Thyroid gland (tissue), 4 donors: Measurements from ENCODE around the gene USP34. TPM values are rescaled to one million over a fixed set of nuclear protein-coding genes. Genes with fewer than 3 reads are reported as not detected.

Experiments
- DNase-seq, 2 donors: peaks; one replicate each; pipeline ENCODE4 v3.0.0-alpha.2; 2019
- H3K27ac ChIP-seq, 3 donors: fragments of 200-600 bp; sonication (generic); 1 replicate in 2 of 3; 2 replicates in 1 of 3; pipeline ENCODE4 v1.5.1; 2016 to 2019; ENCODE audit warnings: mild to moderate bottlenecking in 1 of 3, moderate library complexity in 1 of 3
- H3K27me3 ChIP-seq: fragments of 200-600 bp; sonication (generic); one replicate; pipeline ENCODE4 v1.5.1; 2019
- H3K36me3 ChIP-seq, 2 donors: fragments of 200-600 bp; sonication (generic); one replicate each; pipeline ENCODE4 v1.5.1; 2016 to 2019
- H3K4me1 ChIP-seq, 2 donors: fragments of 200-600 bp; sonication (generic); one replicate each; pipeline ENCODE4 v1.5.1; 2017 to 2019
- H3K4me3 ChIP-seq, 3 donors: fragments of 200-600 bp; sonication (generic); replicated peaks in 1 of 3; 1 replicate in 2 of 3; 2 replicates in 1 of 3; pipeline ENCODE4 v1.5.1; 2016; ENCODE audit warnings: mild to moderate bottlenecking in 1 of 3
- H3K9me3 ChIP-seq: fragments of 200-600 bp; sonication (generic); one replicate; pipeline ENCODE4 v1.5.1; 2017
- POLR2A ChIP-seq, 2 donors: fragments of 450-650 bp; IDR thresholded peaks; one replicate each; pipeline ENCODE4 v1.6.1; 2017; ENCODE audit warnings: antibody characterized with exemption in 2 of 2, mild to moderate bottlenecking in 2 of 2, moderate library complexity in 1 of 2
- WGBS, 2 donors: methylation state at CpG; one replicate each; pipeline ENCODE4 v1.1.5; 2017; 5-methylcytosine and 5-hydroxymethylcytosine counted together
- intact Hi-C: fragments of 100-400 bp; cut with DNase I; formaldehyde crosslinking; loops from one replicate; pipeline ENCODE4 v1.15.1; 2023
- total RNA-seq, 4 donors: library from RNA; depleted of rRNA; stranded (reverse); fragments of >200 nt; gene quantifications; one replicate each; pipeline ENCODE4 v1.2.3, GENCODE V29; 2016
- TF ChIP-seq, protein P1 (sequence below), 6 experiments: fragments of 200-600 bp in 3 of 6; fragments of 450-650 bp in 3 of 6; sonication (generic) in 3 of 6; IDR thresholded peaks; one replicate each; pipeline ENCODE4 v1.5.1; 2016 to 2019; ENCODE audit warnings: antibody characterized with exemption in 6 of 6, mild to moderate bottlenecking in 2 of 6, inconsistent platforms in 1 of 6, moderate library complexity in 1 of 6

The USP34 gene
- total RNA-seq, 4 donors from 2014 or later = 171 to 271 (median 231) TPM

DNA sequence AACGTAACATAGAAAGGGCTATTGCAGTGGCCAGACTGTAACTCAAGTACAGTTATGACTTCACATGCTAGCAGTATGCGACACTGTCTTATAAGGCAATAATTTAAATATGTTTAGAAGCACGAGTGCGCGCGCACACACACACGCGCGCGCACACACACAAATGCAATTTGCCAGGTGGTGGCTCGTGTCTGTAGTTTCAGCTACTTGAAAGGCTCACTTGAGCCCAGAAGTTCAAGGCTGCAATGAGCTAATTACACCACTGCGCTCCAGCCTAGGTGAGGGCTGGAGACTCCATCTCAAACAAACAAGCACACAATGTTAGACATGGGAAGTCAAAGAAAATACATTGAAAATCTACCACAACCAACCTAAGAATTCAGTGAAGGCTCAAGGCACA lies 103.7 kb downstream of the USP34 start:
- H3K27ac ChIP-seq = no peak overlapping the region
- H3K4me1 ChIP-seq = no peaks in the 10 kb centered on the region
- no peak overlapping the region for H3K4me3 ChIP-seq
- no peaks in the 10 kb centered on the region for H3K9me3 ChIP-seq
- no peaks in the 10 kb centered on the region for H3K27me3 ChIP-seq
- TF ChIP-seq POLR2A (IDR thresholded peaks at IDR 0.05) = no peak
- TF ChIP-seq, protein P1, sequence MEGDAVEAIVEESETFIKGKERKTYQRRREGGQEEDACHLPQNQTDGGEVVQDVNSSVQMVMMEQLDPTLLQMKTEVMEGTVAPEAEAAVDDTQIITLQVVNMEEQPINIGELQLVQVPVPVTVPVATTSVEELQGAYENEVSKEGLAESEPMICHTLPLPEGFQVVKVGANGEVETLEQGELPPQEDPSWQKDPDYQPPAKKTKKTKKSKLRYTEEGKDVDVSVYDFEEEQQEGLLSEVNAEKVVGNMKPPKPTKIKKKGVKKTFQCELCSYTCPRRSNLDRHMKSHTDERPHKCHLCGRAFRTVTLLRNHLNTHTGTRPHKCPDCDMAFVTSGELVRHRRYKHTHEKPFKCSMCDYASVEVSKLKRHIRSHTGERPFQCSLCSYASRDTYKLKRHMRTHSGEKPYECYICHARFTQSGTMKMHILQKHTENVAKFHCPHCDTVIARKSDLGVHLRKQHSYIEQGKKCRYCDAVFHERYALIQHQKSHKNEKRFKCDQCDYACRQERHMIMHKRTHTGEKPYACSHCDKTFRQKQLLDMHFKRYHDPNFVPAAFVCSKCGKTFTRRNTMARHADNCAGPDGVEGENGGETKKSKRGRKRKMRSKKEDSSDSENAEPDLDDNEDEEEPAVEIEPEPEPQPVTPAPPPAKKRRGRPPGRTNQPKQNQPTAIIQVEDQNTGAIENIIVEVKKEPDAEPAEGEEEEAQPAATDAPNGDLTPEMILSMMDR (IDR thresholded peaks at IDR 0.05) = no peak
- WGBS, 2 donors = 98% methylated on average over 12 of the region's 12 CpGs
- intact Hi-C loops = no loop called here
- DNase-seq = no peak
- H3K36me3 ChIP-seq = peaks cover 0 to 5% of the 10 kb centered on the region in 2 donors

DNA sequence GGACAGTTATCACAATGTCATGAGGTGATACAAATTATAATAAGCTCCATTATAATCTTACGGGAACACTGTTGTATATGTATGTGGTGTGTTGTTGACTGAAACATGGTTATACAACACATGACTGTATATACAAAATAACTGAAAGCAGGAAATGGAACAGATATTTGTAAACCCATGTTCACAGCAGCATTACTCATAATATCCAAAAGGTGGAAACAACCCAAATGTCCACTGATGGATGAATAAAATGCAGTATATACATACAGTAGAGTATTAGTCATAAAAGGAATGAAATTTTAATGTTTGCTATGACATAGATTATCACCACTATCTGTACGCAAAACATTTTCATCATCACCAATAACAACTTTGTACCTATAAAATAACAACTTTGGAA lies 107.3 kb downstream of the USP34 start:
- TF ChIP-seq POLR2A (IDR thresholded peaks at IDR 0.05) = no peak
- TF ChIP-seq, protein P1 (IDR thresholded peaks at IDR 0.05) = no peak
- no peak overlapping the region for H3K4me3 ChIP-seq
- H3K4me1 ChIP-seq = no peaks in the 10 kb centered on the region
- H3K9me3 ChIP-seq = no peaks in the 10 kb centered on the region
- intact Hi-C loops = no loop called here
- no peaks in the 10 kb centered on the region for H3K27me3 ChIP-seq
- H3K36me3 ChIP-seq = peaks cover 0 to 5% of the 10 kb centered on the region in 2 donors
- H3K27ac ChIP-seq = no peak overlapping the region
- 96 to 99% methylated on average over 2 of the region's 2 CpGs for WGBS, 2 donors
- DNase-seq = no peak

DNA sequence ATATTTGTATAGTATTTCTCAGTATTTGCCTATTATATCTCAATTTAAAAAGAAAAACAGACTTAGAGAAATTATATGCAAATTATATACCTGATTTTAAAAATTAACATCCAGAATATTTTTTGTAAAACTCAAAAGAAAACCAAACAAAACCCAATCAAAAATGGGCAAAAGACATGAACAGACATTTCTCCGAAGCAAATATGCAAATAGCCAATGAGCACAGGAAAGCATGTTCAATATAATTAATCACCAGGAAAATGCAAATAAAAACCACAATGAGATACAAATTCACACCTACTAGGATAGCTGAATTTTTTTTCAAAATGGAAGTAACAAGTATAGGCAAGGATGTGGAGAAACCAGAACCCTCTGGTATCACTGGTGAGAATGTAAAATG lies 108.0 kb downstream of the USP34 start:
- no peak for TF ChIP-seq POLR2A (IDR thresholded peaks at IDR 0.05)
- TF ChIP-seq, protein P1 (IDR thresholded peaks at IDR 0.05) = no peak
- H3K4me1 ChIP-seq = no peaks in the 10 kb centered on the region
- H3K27me3 ChIP-seq = no peaks in the 10 kb centered on the region
- 97 to 99% methylated on average over 1 of the region's 1 CpG for WGBS, 2 donors
- H3K4me3 ChIP-seq = no peak overlapping the region
- DNase-seq = no peak
- H3K36me3 ChIP-seq = peaks cover 0 to 5% of the 10 kb centered on the region in 2 donors
- H3K9me3 ChIP-seq = no peaks in the 10 kb centered on the region
- intact Hi-C loops = no loop called here
- H3K27ac ChIP-seq = no peak overlapping the region

DNA sequence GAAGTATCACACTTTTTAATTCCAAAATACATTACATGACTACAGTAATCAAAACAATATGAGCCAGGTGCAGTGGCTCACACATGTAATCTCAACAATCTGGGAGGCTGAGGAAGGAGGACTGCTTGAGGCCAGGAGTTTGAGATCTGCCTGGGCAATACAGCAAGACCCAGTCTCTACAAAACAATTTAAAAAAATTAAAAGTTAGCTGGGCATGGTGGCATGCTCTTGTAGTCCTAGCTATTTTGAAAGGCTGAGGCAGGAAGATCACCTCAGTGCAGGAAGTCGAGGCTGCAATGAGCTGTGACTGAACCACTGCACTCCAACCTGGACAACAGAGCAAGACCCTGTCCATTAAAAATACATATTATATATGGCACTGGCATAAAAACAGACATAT lies 109.8 kb downstream of the USP34 start:
- Histone ChIP-seq H3K4me1 (peaks cover 11 to 12% of the 10 kb centered on the region in 2 donors), H3K4me3 (no peak overlapping the region)
- no peak for DNase-seq

DNA sequence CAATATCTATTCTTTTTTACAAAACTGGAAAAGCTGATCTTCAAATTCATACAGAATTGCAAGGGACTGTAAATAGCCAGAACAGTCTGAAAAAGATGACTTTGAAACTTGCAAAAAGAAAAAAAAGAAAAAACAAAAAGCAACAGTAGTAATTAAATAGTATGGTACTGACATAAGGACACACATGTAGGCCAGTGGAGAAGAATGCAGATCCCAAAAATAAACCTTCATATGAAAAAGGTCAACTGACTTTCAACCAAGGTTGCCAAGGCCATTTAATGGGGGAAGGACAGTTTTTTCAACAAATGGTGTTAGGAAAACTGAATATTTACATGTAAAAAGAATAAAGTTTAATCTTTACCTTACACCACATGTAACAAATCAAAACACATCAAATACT lies 111.8 kb downstream of the USP34 start:
- Histone ChIP-seq H3K27ac (no peak overlapping the region), H3K4me3 (no peak overlapping the region), H3K36me3 (no peaks in the 10 kb centered on the region), H3K27me3 (no peaks in the 10 kb centered on the region), H3K9me3 (no peaks in the 10 kb centered on the region), H3K4me1 (peaks cover 17 to 18% of the 10 kb centered on the region in 2 donors)
- no peak for DNase-seq
- intact Hi-C loops = no loop called here
- TF ChIP-seq, protein P1 (IDR thresholded peaks at IDR 0.05) = no peak
- TF ChIP-seq POLR2A (IDR thresholded peaks at IDR 0.05) = no peak

More for the DNA sequence above, 109.8 kb downstream of the USP34 start:
- H3K27me3 ChIP-seq = no peaks in the 10 kb centered on the region
- H3K27ac ChIP-seq = no peak overlapping the region
- WGBS, 2 donors = 86 to 100% methylated on average over 1 of the region's 1 CpG
- no peak for TF ChIP-seq POLR2A (IDR thresholded peaks at IDR 0.05)
- TF ChIP-seq, protein P1 (IDR thresholded peaks at IDR 0.05) = no peak
- H3K9me3 ChIP-seq = no peaks in the 10 kb centered on the region
- H3K36me3 ChIP-seq = no peaks in the 10 kb centered on the region
- intact Hi-C loops = no loop called here
